Skin of body (tissue), 1 donor: Measurements from ENCODE around the gene LSM6. TPM values are rescaled to one million over a fixed set of nuclear protein-coding genes. Genes with fewer than 3 reads are reported as not detected.

ENCODE experiments used
- total RNA-seq: library from RNA; depleted of rRNA; stranded (reverse); fragments of >200 nt; gene quantifications from one replicate; pipeline ENCODE4 v1.2.3, GENCODE V29; 2014

LSM6 gene
- total RNA-seq, 1 donor from 2014 or later, result 33.3 TPM

Other genes starting within 250 kb of the LSM6 start
- 15.6 TPM for gene ZNF827, start 236.9 kb upstream of the LSM6 start, total RNA-seq
- 0.20 TPM for gene REELD1, start 38.8 kb downstream of the LSM6 start, total RNA-seq